Epithelial cell of proximal tubule (primary cell): Measurements from ENCODE around the gene CD164L2. TPM values are rescaled to one million over a fixed set of nuclear protein-coding genes. Genes with fewer than 3 reads are reported as not detected.

ENCODE experiments used
- DNase-seq: peaks from one replicate; pipeline ENCODE4 v3.0.0-alpha.2; 2011; ENCODE audit warnings: low read depth
- H3K4me3 ChIP-seq: 2 replicates; pipeline ENCODE4 v1.5.1; 2011; ENCODE audit warnings: low read depth, mild to moderate bottlenecking, low read length
- total RNA-seq: library from RNA; depleted of rRNA; stranded (reverse); fragments of >200 nt; gene quantifications from 2 replicates; pipeline ENCODE4 v1.2.3, GENCODE V29; 2015
- TF ChIP-seq, protein P1 (sequence below): conservative IDR thresholded peaks from 2 replicates; pipeline ENCODE4 v1.5.1; 2012; ENCODE audit warnings: low read depth, mild to moderate bottlenecking, low read length

Gene CD164L2
- total RNA-seq, 1 donor from 2014 or later, result not detected

DNA sequence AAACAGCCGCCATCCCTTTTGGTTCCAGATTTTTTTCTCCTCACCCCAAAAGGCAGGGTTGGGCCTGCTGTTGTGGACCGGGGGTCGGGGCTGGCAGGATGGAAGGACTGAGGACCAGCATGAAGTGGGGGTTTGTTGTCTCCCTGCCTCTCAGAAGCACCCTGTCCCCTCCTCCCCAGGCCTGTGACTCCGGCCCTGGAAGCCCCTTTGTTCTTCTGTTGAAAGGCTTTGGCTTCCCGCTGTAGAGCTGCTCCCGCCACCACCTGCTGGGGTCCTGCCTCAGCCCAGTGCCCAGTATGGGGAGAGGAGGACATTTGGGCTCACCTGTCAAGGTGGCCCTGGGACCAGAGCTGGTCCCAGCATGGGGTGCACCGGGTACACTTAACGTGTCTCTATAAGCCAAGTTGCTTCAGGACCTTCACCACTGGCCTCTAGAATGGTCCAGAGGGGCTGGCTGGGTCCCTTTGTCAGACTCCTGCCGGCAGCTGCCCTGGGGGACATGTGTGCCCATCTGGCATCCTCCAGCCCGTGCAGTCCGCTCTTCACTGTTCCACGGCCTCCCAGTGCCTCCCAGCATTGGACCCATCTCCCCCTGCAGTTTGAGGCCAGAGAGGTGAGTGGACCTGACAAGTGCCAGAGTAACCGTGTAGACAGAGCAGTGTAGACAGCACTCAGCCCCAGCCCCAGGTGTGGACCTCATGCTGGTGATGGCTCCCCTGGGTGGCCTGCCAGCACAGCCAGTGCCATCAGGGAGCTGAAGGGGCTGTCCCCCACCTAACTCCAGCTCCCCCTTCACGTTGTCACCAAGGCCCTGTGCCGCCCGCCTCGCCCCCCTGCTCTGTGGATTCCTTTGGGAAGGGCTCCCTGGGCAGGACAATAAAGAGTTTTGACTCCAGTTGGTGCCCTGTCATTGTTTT is 47.4 kb downstream of the CD164L2 start:
- TF ChIP-seq, protein P1, sequence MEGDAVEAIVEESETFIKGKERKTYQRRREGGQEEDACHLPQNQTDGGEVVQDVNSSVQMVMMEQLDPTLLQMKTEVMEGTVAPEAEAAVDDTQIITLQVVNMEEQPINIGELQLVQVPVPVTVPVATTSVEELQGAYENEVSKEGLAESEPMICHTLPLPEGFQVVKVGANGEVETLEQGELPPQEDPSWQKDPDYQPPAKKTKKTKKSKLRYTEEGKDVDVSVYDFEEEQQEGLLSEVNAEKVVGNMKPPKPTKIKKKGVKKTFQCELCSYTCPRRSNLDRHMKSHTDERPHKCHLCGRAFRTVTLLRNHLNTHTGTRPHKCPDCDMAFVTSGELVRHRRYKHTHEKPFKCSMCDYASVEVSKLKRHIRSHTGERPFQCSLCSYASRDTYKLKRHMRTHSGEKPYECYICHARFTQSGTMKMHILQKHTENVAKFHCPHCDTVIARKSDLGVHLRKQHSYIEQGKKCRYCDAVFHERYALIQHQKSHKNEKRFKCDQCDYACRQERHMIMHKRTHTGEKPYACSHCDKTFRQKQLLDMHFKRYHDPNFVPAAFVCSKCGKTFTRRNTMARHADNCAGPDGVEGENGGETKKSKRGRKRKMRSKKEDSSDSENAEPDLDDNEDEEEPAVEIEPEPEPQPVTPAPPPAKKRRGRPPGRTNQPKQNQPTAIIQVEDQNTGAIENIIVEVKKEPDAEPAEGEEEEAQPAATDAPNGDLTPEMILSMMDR, result no peak
- DNase-seq, result no peak
- no peak overlapping the region for H3K4me3 ChIP-seq

DNA sequence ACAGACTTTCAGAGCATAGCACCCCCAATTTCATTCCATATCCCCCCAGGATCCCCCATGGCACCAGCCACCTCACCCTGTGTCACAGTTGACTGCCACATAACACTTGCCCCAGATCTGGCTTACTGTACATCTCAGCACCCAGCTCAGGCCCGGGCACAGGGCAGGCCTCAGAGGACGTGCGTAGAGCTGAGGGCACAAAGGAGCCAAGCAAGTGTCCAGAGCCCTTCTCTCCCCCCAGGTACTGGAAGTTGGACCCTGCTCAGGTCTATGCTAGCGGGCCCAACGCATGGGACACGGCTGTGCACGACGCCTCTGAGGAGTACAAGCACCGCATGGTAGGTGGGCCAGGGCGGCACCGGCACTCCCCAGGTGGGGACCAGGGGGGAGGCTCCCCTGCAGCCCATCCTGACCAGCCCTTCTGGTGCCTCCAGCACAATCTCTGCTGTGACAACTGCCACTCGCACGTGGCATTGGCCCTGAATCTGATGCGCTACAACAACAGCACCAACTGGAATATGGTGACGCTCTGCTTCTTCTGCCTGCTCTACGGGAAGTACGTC is 49.3 kb downstream of the CD164L2 start:
- TF ChIP-seq, protein P1, result no peak
- DNase-seq, result no peak
- no peak overlapping the region for H3K4me3 ChIP-seq

DNA sequence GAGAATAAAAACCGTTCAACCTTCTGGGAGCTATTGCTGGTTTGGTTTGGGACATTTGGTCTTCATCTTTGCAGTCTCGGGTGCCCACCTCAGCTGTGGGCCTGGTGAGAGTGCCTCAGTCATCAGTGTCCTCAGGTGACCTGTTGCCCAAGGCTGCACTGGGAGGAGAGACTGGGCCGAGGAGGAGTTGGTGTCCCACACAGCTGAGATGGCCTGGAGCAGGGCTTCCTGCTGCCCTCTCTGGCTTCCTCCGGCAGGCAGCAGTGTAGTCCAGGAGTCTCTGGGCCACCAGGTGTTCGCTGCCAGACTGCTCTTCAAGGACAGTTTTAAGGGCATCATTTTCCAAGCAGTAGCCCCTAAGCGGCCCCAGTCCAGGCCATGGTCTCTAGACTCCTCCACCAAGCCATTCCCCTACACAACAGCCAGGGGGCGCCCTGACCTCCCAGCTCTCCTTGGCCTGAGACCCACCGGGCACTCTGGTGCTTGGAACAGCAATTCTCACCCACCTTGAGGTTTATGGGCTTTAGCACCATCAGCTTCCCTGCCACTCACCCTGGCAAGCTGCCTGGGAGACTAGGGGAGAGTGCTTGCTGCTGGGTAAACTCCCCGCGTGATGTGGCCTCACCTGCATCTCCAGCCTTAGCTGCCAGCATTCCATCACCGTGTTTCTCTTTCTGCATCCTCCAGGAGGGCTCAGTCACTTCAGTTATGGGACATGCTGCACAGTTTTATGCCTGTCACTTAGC is 50.4 kb downstream of the CD164L2 start:
- no peak overlapping the region for H3K4me3 ChIP-seq
- no peak for DNase-seq
- TF ChIP-seq, protein P1, result peak; percentile 89

DNA sequence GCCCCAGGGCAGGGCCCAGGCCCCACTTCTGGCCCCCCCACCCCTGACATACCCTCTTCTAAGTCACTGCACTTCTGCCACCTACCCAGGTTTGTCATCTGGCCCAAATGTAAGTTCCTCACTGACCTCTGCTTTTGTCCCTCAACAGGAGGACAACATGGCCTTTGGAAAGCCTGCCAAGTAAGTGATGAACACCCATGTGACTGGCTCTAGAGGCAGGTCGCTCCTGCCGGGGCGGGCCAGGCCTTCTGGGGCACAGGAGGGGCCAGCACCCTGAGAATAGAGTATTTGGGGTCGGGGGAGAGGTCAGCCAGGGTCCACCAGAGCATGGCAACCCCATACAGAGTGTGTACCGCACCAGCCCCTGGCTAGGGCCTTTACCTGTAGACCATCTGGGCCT is 51.2 kb downstream of the CD164L2 start:
- TF ChIP-seq, protein P1, result no peak
- H3K4me3 ChIP-seq, result no peak overlapping the region
- DNase-seq, result no peak

DNA sequence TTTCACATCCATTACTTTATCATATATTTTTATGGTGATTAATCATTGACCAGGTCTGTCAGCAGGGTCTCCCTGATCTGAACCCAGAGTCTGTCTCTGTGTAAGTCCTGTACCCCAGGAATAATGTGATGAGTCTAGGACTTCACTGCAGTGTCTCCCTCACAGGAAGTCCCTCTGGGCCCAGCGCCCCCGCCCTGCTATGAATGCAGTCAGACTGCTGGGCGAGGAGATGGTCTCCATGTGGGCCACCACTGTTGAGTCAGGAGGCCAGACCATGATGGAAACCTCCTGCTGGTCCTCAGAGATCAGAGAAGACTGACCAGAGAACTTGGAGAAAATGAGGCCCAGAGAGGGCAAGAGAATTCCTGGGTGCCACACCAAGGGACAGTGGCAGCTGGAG is 51.7 kb downstream of the CD164L2 start:
- no peak for DNase-seq
- no peak overlapping the region for H3K4me3 ChIP-seq
- TF ChIP-seq, protein P1, result no peak

DNA sequence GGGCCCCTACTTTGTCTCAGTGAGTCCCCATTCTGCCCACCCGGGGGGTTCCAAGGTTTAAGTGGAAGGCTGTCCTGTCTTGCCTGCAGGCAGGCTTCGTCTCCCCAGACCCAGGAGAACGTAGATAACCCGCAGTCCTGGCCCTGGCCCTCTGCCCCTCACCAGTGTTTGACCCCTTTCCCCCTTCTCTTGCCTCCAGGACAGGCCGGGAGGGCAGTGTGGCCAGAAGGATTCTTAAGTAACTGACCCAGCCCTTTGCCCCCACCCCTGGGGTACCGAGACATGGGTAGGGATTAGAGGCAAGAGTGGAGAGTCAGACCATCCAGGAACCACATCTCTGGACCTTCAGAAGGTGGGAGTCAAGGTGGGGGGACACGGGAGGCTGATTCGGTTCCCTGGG is 52.3 kb downstream of the CD164L2 start:
- TF ChIP-seq, protein P1, result no peak
- no peak overlapping the region for H3K4me3 ChIP-seq

More for the DNA sequence above, 52.3 kb downstream of the CD164L2 start:
- no peak for DNase-seq

Other genes starting within 250 kb of the CD164L2 start
- 14.8 and 21.9 TPM in 2 replicates for gene SLC9A1, start 228.2 kb downstream of the CD164L2 start, total RNA-seq
- gene WDTC1, start 148.7 kb downstream of the CD164L2 start, total RNA-seq, result 15.0 and 24.7 TPM in 2 replicates
- 11.1 and 41.8 TPM in 2 replicates for gene TMEM222, start 61.2 kb downstream of the CD164L2 start, total RNA-seq
- 22.0 and 27.6 TPM in 2 replicates for gene SYTL1, start 41.3 kb downstream of the CD164L2 start, total RNA-seq
- 13.0 and 15.5 TPM in 2 replicates for gene MAP3K6, start 16.4 kb downstream of the CD164L2 start, total RNA-seq
- not detected in 2 replicates for gene FCN3, start 8.5 kb downstream of the CD164L2 start, total RNA-seq
- gene GPR3, start 9.3 kb upstream of the CD164L2 start, total RNA-seq, result 2.5 and 3.0 TPM in 2 replicates
- 21.4 and 27.9 TPM in 2 replicates for gene WASF2, start 106.8 kb upstream of the CD164L2 start, total RNA-seq
- gene AHDC1, start 220.8 kb upstream of the CD164L2 start, total RNA-seq, result 7.2 and 10.8 TPM in 2 replicates